Suprapubic skin (tissue), 4 donors: ENCODE results near the gene FANK1. TPM values are rescaled to one million over a fixed set of nuclear protein-coding genes. Genes with fewer than 3 reads are reported as not detected.
"Not testable (repeated sequence)": the region's sequence is repeated elsewhere in the genome, so short reads cannot be mapped to it uniquely, and the experiment has no call there.

ENCODE experiments used
- DNase-seq, 2 donors: peaks; one replicate each; pipeline ENCODE4 v3.0.0-alpha.2; 2019; ENCODE audit warnings: low spot score in 2 of 2
- H3K27ac ChIP-seq: fragments of 200-600 bp; sonication (generic); one replicate; pipeline ENCODE4 v1.5.1; 2019
- H3K27me3 ChIP-seq: fragments of 200-600 bp; sonication (generic); one replicate; pipeline ENCODE4 v1.5.1; 2019
- H3K36me3 ChIP-seq: fragments of 200-600 bp; sonication (generic); one replicate; pipeline ENCODE4 v1.5.1; 2019
- H3K4me1 ChIP-seq: fragments of 200-600 bp; sonication (generic); one replicate; pipeline ENCODE4 v1.5.1; 2019
- H3K4me3 ChIP-seq: fragments of 200-600 bp; sonication (generic); one replicate; pipeline ENCODE4 v1.5.1; 2019; ENCODE audit warnings: mild to moderate bottlenecking
- H3K9me3 ChIP-seq: fragments of 200-600 bp; sonication (generic); one replicate; pipeline ENCODE4 v1.5.1; 2019
- CTCF ChIP-seq, 2 donors: fragments of 200-600 bp in 1 of 2; fragments of 450-650 bp in 1 of 2; sonication (generic) in 1 of 2; IDR thresholded peaks; one replicate each; pipeline ENCODE4 v1.5.1; 2016 to 2019; ENCODE audit warnings: antibody characterized with exemption in 2 of 2, mild to moderate bottlenecking in 1 of 2, moderate library complexity in 1 of 2
- EP300 ChIP-seq: sonication (generic); formaldehyde crosslinking; IDR thresholded peaks from one replicate; pipeline ENCODE4 v1.6.1; 2017; ENCODE audit warnings: antibody characterized with exemption
- POLR2A ChIP-seq, 2 donors: fragments of 450-650 bp; IDR thresholded peaks; one replicate each; pipeline ENCODE4 v1.6.1; 2017; ENCODE audit warnings: antibody characterized with exemption in 2 of 2, mild to moderate bottlenecking in 2 of 2, moderate library complexity in 2 of 2
- POLR2AphosphoS5 ChIP-seq, 3 donors: sonication (generic); formaldehyde crosslinking; IDR thresholded peaks; one replicate each; pipeline ENCODE4 v1.6.1; 2017; ENCODE audit warnings: antibody characterized with exemption in 3 of 3
- WGBS: methylation state at CpG from one replicate; pipeline ENCODE4 v1.1.5; 2018; 5-methylcytosine and 5-hydroxymethylcytosine counted together
- total RNA-seq, 4 donors: library from RNA; depleted of rRNA; stranded (reverse); fragments of >200 nt; gene quantifications; one replicate each; pipeline ENCODE4 v1.1.0, GENCODE V29; 2016

The FANK1 gene
- total RNA-seq, 4 donors from 2014 or later = 3.7 to 8.2 (median 5.8) TPM

DNA sequence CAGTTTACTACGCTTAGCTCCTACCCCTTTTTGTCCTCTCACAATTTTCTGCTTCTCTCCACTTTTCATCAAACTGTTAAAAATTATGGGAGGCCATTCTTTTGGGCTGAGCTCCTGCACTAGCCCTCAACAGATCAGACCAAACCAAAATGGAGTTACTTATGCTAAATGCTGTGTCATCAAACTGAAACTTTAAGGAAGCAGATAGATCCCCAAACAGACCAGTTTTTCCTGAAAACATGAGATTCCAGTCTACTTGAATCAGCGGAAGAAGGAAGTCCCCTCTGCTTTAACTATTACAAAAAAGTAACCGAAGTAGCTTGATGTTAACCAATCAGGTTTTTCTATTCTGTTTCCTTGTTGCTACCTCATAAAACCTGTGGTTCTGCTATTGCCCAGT is 20.6 kb downstream of the FANK1 start:
- Histone ChIP-seq H3K4me1 (no peaks in the 10 kb centered on the region), H3K27me3 (no peaks in the 10 kb centered on the region), H3K36me3 (no peaks in the 10 kb centered on the region), H3K27ac (no peak overlapping the region), H3K4me3 (no peak overlapping the region), H3K9me3 (no peaks in the 10 kb centered on the region)
- TF ChIP-seq POLR2AphosphoS5 (IDR thresholded peaks at IDR 0.05) (no peak), EP300 (no peak), CTCF (IDR thresholded peaks at IDR 0.05) (no peak), POLR2A (IDR thresholded peaks at IDR 0.05) (no peak)
- 75% methylated on average over 3 of the region's 3 CpGs for WGBS
- no peak for DNase-seq

DNA sequence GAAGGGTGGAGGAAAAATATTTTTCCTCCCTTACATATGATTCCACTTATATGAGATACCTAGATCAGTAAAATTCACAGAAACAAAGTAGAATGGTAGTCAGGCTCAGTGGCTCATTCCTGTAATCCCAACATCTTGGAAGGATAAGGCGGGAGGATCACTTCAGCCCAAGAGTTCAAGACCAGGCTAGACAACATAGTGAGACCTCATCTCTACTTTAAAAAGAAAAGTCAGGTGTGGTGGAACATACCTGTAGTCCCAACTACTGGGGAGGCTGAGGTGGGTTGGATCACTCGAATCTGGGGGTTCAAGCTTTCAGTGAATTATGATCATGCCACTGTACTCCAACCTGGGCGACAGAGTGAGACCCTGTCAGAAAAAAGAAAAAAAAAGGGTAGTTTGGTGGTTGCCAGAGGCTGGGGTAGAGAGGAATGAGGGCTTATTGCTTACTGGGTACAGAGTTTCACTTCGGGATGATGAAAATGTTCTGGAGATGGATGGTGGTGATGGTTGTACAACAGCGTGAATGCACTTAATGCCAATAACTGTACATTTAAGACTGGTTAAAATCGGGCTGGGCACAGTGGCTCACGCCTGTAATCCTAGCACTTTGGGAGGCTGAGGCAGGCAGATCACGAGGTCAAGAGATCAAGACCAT is 21.5 kb downstream of the FANK1 start:
- DNase-seq, H3K9me3 ChIP-seq, H3K36me3 ChIP-seq, H3K27ac ChIP-seq, H3K4me3 ChIP-seq, H3K4me1 ChIP-seq, H3K27me3 ChIP-seq: not testable (repeated sequence)
- whole genome bisulfite sequencing = 93% methylated on average over 8 of the region's 8 CpGs

- H3K4me1 ChIP-seq, DNase-seq, H3K4me3 ChIP-seq, H3K36me3 ChIP-seq, H3K9me3 ChIP-seq, H3K27ac ChIP-seq, H3K27me3 ChIP-seq: not testable (repeated sequence)
- WGBS = 94% methylated on average over 2 of the region's 2 CpGs
These were observed 25.4 kb downstream of the FANK1 start for GRCh38 chr10:125921643-125922306.

DNA sequence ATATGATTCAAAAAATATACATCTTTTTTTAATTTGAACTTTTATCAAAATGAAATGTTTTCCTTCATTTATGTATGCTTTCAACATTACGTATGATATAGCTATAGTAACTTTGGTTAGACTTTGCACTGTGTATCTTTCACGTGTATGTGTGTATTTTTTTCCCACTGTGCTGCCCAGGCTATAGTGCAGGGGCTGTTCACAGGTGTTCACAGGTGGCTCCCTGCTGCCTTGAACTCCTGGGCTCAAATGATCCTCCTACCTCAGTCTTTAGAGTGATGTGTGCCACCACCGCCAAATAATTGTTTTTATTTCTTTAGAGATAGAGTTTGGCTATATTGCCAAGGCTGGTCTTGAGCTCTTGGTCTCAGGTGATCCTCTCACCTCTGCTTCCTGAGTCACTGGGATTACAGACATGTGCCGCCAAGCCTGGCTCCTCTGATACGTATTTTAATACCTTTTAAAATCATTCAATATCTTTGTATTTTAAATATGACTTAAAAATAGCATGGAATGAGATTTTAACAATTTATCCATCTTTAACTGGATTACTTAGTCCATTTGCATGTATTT is 29.0 kb downstream of the FANK1 start:
- Histone ChIP-seq H3K4me3 (no peak overlapping the region), H3K9me3 (no peaks in the 10 kb centered on the region), H3K36me3 (no peaks in the 10 kb centered on the region), H3K27me3 (no peaks in the 10 kb centered on the region), H3K27ac (no peak overlapping the region), H3K4me1 (no peaks in the 10 kb centered on the region)
- WGBS = 79% methylated on average over 5 of the region's 5 CpGs
- TF ChIP-seq POLR2AphosphoS5 (IDR thresholded peaks at IDR 0.05) (no peak), CTCF (IDR thresholded peaks at IDR 0.05) (no peak), POLR2A (IDR thresholded peaks at IDR 0.05) (no peak), EP300 (no peak)
- no peak for DNase-seq

DNA sequence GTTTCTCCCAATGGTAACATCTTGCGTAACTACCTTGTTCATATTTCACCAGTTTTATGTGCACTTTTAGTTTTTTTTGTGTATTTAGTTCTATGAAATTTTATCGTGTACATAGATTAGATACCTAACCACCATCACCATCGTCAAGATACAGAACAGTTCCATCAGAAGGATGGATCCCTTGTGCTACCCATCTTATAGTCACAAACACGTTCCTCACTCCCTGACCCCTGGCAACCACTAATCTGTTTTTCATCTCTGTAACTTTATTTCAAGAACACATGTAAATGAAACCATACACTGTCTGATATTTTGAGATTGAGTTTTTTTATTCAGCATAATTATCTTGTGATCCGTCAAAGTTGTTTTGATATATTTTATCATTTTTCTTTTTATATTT is 29.9 kb downstream of the FANK1 start:
- Histone ChIP-seq H3K27me3 (no peaks in the 10 kb centered on the region), H3K4me3 (no peak overlapping the region), H3K9me3 (no peaks in the 10 kb centered on the region), H3K36me3 (no peaks in the 10 kb centered on the region), H3K4me1 (no peaks in the 10 kb centered on the region), H3K27ac (no peak overlapping the region)
- 62% methylated on average over 5 of the region's 5 CpGs for WGBS
- no peak for DNase-seq
- no peak for TF ChIP-seq POLR2AphosphoS5 (IDR thresholded peaks at IDR 0.05)
- no peak for TF ChIP-seq POLR2A (IDR thresholded peaks at IDR 0.05)
- TF ChIP-seq EP300 = no peak

DNA sequence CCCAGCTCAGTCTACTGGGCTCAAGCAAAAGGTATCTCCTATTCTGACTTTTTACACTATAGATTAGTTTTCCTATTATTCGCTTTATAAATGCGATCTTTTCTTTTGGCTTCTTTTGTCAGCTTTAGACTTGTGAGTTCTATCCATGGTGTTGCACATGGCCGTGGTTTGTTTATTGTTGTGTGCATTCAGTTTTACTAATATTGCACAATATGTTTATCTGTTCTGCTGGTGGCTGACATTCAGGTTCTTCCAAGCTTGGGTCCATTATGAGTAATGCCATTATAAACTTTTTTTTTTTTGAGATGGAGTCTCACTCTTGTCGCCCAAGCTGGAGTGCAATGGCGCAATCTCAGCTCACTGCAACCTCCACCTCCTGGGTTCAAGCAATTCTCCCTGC is 30.9 kb downstream of the FANK1 start:
- not testable (repeated sequence) for DNase-seq, H3K27me3 ChIP-seq, H3K9me3 ChIP-seq, H3K4me3 ChIP-seq, H3K27ac ChIP-seq, H3K4me1 ChIP-seq, H3K36me3 ChIP-seq
- 71% methylated on average over 5 of the region's 5 CpGs for WGBS

DNA sequence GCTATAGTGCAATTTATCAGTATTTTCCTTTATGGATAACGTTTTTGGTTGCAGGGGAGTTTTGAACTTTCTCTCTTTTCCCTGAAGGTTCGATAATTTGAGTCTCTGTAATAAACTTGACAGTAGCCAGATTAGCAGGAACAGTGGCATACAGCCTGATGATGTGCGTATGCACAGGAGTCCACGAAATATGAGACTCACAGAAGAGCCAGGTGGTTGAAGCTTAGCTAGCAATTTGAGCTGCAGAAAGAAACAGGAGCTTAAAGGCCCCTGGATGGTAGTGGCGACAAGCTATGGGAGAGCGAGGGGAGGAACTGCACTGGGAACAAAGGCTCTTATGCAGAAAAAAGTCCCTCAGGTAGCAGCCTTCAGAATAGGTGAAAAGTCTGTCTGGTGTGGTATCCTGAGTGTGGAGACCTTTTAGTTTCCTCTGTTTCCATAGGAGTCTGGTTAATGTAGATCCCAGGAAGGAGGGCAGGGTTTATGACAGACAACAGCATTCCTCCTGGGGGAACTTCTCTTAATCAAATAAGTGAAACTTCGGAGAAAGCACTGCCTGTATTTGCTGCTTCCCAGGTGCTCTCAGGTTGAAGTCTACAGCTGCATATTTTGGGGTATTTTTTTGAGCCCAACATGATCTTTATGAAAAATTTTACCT is 32.7 kb downstream of the FANK1 start:
- no peaks in the 10 kb centered on the region for H3K36me3 ChIP-seq
- no peak for TF ChIP-seq CTCF (IDR thresholded peaks at IDR 0.05)
- TF ChIP-seq EP300 = no peak
- no peaks in the 10 kb centered on the region for H3K9me3 ChIP-seq
- no peak overlapping the region for H3K4me3 ChIP-seq
- no peak overlapping the region for H3K27ac ChIP-seq
- no peaks in the 10 kb centered on the region for H3K4me1 ChIP-seq
- H3K27me3 ChIP-seq = no peaks in the 10 kb centered on the region
- 89% methylated on average over 7 of the region's 7 CpGs for WGBS
- DNase-seq = no peak
